Measurements from ENCODE around the gene ARL6IP4.

GRCh38 chr12:122968104-122968503, 12.4 kb upstream of the ARL6IP4 start:
- TF ChIP-seq CTCF (IDR thresholded peaks at IDR 0.05), result no peak
- TF ChIP-seq POLR2A (IDR thresholded peaks at IDR 0.05), result no peak
